LNCaP clone FGC (cell line): Measurements from ENCODE around the gene PCGF1.

Source experiments
- DNase-seq: peaks from one replicate; pipeline ENCODE4 v3.0.0-alpha.2; 2011; ENCODE audit warnings: low read depth
- H3K4me3 ChIP-seq: 2 replicates; pipeline ENCODE4 v1.5.1; 2011; ENCODE audit warnings: mild to moderate bottlenecking, low read depth, low read length, control low read depth
- TF ChIP-seq, protein P1 (sequence below): IDR thresholded peaks from 2 replicates; pipeline ENCODE4 v1.5.1; 2012; ENCODE audit warnings: mild to moderate bottlenecking; ENCODE audit not compliant: control insufficient read depth, insufficient read depth; ENCODE audit errors: extremely low read depth

The PCGF1 gene

DNA sequence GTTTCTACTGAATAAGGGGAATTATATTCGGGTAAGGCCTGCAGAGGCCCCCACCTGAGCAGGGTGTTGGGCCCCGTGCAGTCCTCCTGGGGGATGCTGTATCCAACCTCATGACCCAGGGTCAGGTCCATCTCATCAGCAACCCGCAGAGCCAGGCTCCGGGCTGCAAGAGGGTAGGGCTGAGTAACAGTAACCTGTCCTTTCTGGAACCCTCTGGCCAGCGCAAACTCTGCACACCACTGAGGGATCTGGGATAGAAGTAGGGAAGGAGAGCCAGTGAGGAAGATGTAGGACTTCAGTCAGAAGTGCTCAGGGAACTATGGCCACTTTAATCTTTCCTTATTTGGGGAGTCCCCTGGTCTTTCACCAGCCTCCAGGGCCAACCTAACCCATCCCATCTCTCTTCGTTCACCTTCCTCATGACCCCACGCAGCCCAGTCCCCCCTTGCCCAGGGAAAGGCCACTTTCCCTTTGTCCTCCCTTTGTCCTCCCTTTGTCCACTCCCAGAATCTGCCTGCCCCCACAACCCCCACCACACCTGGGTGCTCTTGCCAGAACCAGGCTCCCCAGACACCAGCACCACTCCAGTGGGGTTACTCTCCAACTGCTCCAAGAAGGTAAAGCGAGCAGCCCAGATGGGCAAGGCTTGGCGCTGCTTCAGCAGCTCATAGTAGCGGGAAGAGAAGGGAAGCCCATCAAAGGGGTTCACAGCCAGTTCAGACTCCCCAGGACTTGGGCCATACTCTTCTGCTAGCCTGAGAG, 17.6 kb upstream of the PCGF1 start:
- DNase-seq: no peak
- TF ChIP-seq, protein P1, sequence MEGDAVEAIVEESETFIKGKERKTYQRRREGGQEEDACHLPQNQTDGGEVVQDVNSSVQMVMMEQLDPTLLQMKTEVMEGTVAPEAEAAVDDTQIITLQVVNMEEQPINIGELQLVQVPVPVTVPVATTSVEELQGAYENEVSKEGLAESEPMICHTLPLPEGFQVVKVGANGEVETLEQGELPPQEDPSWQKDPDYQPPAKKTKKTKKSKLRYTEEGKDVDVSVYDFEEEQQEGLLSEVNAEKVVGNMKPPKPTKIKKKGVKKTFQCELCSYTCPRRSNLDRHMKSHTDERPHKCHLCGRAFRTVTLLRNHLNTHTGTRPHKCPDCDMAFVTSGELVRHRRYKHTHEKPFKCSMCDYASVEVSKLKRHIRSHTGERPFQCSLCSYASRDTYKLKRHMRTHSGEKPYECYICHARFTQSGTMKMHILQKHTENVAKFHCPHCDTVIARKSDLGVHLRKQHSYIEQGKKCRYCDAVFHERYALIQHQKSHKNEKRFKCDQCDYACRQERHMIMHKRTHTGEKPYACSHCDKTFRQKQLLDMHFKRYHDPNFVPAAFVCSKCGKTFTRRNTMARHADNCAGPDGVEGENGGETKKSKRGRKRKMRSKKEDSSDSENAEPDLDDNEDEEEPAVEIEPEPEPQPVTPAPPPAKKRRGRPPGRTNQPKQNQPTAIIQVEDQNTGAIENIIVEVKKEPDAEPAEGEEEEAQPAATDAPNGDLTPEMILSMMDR: no peak
- peak overlapping the region; percentile 57 for H3K4me3 ChIP-seq

DNA sequence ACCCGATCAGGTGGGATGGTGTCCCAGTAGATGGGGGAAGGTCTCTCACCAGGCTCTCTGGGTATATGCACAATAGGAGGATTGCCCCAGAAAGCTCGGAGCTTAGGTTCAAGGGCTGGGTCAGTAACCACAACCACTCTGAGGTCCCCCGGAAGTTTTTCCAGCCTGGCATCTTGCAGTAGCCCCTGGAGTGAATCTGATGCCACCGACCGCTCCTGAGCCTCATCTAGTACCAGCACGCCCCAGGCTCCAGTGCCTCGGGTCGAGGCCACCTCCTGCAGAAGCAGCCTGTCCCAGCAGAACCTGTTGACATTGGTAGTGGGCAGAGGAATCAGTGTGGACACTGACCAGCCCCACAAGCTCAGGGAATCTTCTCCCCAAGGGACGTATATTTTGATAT, 16.5 kb upstream of the PCGF1 start:
- no peak for DNase-seq
- TF ChIP-seq, protein P1: no peak
- no peak overlapping the region for H3K4me3 ChIP-seq

DNA sequence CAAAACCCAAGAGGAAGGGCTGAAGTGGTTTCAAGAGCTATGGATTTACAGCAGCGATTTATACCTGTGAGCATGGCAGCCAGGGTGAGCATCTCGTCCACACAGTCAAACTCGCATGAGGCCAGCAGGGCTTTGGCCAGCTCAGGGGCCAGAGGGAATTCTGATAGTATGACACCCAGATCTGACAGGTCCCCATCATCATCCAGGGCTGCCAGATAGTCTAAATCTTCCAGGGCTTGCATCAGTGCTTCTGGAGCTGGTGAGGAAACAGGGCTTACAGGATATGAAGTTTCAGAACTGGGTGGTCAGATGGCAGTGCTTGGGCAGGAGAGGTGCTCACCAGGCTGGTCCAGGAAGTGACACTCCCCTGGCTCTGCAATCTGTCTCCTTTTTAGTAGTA, 15.0 kb upstream of the PCGF1 start:
- TF ChIP-seq, protein P1: no peak
- no peak for DNase-seq
- H3K4me3 ChIP-seq: no peak overlapping the region

DNA sequence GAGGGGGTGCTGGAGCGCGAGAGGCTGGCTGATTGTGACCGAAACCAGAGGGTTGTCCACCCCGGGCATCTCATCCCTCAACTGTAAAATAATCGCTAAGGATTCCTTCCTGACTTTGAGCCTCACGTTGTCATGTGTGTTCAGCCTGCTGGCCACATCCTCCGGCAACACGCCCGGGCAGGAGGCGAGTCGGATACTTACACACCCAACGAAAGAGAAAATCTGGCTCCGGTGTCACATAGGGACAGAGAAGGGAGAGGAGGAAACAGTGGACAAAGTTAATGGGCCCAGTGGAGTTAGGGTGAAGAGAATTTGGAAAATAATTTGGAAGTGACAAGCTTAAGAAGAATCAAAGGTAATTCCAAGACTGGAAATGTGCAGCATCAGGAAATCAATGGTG, 9.2 kb upstream of the PCGF1 start:
- TF ChIP-seq, protein P1: no peak
- H3K4me3 ChIP-seq: no peak overlapping the region
- DNase-seq: no peak

DNA sequence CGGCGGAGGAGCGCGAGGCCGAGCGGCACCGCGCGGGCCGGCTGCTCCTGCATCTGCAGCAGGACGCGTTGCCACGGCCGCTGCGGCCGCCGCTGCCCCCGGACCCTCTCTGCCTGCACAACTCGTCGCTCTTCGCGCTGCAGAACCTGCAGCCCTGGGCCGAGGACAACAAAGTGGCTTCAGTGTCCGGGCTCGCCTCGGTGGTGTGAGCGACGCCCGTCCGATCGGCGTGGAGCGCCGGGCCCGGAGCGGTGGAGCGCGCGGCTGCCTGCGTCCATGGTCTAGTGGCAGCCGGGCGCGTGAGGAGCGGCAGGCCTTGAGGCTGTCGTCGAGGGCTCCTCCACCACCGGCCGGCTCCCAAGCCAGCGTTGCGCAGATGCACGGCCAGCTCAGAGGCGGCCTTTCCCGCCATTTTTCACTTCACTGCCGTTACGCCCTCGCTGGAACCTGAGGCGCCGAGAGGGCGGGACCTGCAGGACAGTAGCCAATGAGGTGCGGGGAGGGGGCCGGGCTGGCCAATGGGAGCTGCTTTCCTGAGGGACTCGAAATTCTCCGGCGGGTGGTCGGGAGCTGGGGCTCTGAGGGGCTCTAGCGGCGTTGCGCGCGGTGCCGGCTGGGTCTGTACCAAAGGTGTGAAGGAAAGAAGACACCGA, 8.6 kb upstream of the PCGF1 start:
- TF ChIP-seq, protein P1: no peak
- DNase-seq: no peak
- no peak overlapping the region for H3K4me3 ChIP-seq

DNA sequence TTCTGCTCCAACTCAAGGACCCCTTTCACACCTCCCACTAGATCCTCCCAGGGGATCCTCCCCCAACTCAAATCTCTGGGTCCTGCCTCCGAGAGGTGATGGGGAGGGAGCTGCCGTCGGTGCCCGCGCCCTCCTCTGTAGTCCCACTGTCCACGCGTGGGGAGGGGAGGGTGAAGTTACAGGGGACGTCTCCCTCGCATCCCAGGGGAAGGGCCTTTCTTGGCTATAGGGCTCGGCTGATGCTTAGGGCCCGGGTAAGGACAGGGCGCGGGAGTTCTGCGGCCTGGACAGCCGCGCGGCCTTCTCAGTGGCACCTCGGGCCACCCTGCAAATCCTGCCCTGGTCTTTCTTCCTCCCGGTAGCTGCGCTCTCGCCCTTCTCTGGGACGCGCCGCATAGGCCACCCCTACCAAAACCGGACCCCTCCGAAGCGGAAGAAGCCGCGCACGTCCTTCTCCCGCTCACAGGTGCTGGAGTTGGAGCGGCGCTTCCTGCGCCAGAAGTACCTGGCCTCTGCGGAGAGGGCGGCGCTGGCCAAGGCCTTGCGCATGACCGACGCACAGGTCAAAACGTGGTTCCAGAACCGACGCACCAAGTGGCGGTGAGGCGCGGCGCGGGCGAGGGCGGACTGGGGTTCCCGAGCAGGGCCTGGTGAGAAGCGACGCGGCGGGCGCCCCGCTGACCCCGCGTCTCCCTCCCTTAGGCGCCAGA, 7.9 kb upstream of the PCGF1 start:
- no peak overlapping the region for H3K4me3 ChIP-seq
- no peak for DNase-seq
- TF ChIP-seq, protein P1: no peak
